Lower leg skin (tissue), 3 donors: ENCODE results near the gene TLR10.

Experiments used
- CTCF ChIP-seq, 3 donors: fragments of 450-650 bp; IDR thresholded peaks; one replicate each; pipeline ENCODE4 v1.5.1; 2016; ENCODE audit warnings: antibody characterized with exemption in 3 of 3, mild to moderate bottlenecking in 3 of 3, moderate library complexity in 2 of 3
- POLR2A ChIP-seq, 2 donors: fragments of 450-650 bp; IDR thresholded peaks; one replicate each; pipeline ENCODE4 v1.6.1; 2016 to 2017; ENCODE audit warnings: antibody characterized with exemption in 2 of 2, mild to moderate bottlenecking in 1 of 2, moderate library complexity in 1 of 2

GRCh38 chr4:38829237-38829636 is 46.4 kb upstream of the TLR10 start:
- no peak for TF ChIP-seq CTCF (IDR thresholded peaks at IDR 0.05)
- no peak for TF ChIP-seq POLR2A (IDR thresholded peaks at IDR 0.05)
